OCI-LY3 (cell line): Measurements from ENCODE around the gene ARHGEF28.

Experiments used
- H2AFZ ChIP-seq: fragments of 200-600, 300-600 bp; shearing (Covaris generic); 2 replicates; pipeline ENCODE4 v1.6.0; 2014; ENCODE audit warnings: antibody characterized with exemption, low read depth, low read length
- H3K27ac ChIP-seq: fragments of 200-600, 300-600 bp; sonication (generic); 2 replicates; pipeline ENCODE4 v1.5.1; 2014; ENCODE audit warnings: mild to moderate bottlenecking, low read length, moderate library complexity, mixed read lengths
- H3K27me3 ChIP-seq: fragments of 200-600, 300-600 bp; sonication (generic); 2 replicates; pipeline ENCODE4 v1.6.1; 2014; ENCODE audit warnings: low read depth, low read length, mixed read lengths
- H3K36me3 ChIP-seq: fragments of 200-600, 300-600 bp; sonication (generic); replicated peaks from 2 replicates; pipeline ENCODE3; 2014; ENCODE audit warnings: low read depth, low read length, mixed read lengths
- H3K4me1 ChIP-seq: fragments of 300-600, 200-600 bp; sonication (generic); 2 replicates; pipeline ENCODE4 v1.6.1; 2014; ENCODE audit warnings: low read length, mixed read lengths
- H3K4me2 ChIP-seq: fragments of 200-600, 300-600 bp; sonication (generic); 2 replicates; pipeline ENCODE4 v1.6.1; 2014; ENCODE audit warnings: low read length, mixed read lengths
- H3K4me3 ChIP-seq: fragments of 300-600, 200-600 bp; sonication (generic); 2 replicates; pipeline ENCODE4 v1.5.1; 2014; ENCODE audit warnings: antibody characterized with exemption, mild to moderate bottlenecking, low read length, moderate library complexity
- H3K79me2 ChIP-seq: fragments of 300-600, 200-600 bp; shearing (Covaris generic); 2 replicates; pipeline ENCODE4 v1.6.1; 2014; ENCODE audit warnings: mild to moderate bottlenecking, low read length, mixed read lengths
- H3K9ac ChIP-seq: fragments of 300-600, 200-600 bp; shearing (Covaris generic); 2 replicates; pipeline ENCODE4 v1.6.0; 2014; ENCODE audit warnings: mild to moderate bottlenecking, low read length, moderate library complexity
- H3K9me3 ChIP-seq: fragments of 200-600, 300-600 bp; shearing (Covaris generic); 2 replicates; pipeline ENCODE4 v1.6.1; 2014; ENCODE audit warnings: low read length, mixed read lengths; ENCODE audit not compliant: insufficient read depth
- H4K20me1 ChIP-seq: fragments of 200-600, 300-600 bp; sonication (generic); 2 replicates; pipeline ENCODE4 v1.6.1; 2016; ENCODE audit warnings: low read length, mixed read lengths; ENCODE audit not compliant: insufficient read depth
- EZH2phosphoT487 ChIP-seq: fragments of 200-600 bp; shearing (Covaris generic); IDR thresholded peaks from 2 replicates; pipeline ENCODE4 v1.6.1; 2018; ENCODE audit warnings: antibody characterized with exemption, mixed run types, low read depth
- TF ChIP-seq, protein P1 (sequence below): fragments of 200-600, 300-600 bp; sonication (generic); IDR thresholded peaks from 2 replicates; pipeline ENCODE4 v1.5.1; 2014; ENCODE audit warnings: antibody characterized with exemption, low read length, low read depth

ARHGEF28 gene

DNA sequence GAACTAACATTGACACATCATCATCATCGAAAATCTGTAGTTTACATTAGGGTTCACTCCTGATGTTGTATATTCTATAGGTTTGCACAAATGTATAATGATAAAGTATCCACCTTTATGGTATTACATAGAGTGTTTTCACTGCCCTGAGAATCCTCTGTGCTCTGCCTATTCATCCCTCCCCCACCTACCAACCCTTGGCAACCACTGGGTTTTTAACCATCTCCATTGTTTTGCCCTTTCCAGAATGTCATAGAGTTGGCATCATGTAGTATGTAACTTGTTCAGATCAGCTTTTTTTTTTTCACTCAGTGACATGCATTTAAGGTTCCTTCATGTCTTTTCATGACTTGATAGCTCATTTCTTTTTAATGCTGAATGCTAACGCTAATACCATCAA lies 106.0 kb downstream of the ARHGEF28 start:
- H4K20me1 ChIP-seq, result no peaks in the 10 kb centered on the region
- no peak overlapping the region for H3K27ac ChIP-seq
- H3K9me3 ChIP-seq, result no peaks in the 10 kb centered on the region
- no peak overlapping the region for H2AFZ ChIP-seq
- no peak overlapping the region for H3K4me3 ChIP-seq
- no peaks in the 10 kb centered on the region for H3K4me1 ChIP-seq
- no peak overlapping the region for H3K9ac ChIP-seq
- no peaks in the 10 kb centered on the region for H3K36me3 ChIP-seq
- H3K4me2 ChIP-seq, result no peak overlapping the region
- no peaks in the 10 kb centered on the region for H3K79me2 ChIP-seq
- TF ChIP-seq, protein P1, sequence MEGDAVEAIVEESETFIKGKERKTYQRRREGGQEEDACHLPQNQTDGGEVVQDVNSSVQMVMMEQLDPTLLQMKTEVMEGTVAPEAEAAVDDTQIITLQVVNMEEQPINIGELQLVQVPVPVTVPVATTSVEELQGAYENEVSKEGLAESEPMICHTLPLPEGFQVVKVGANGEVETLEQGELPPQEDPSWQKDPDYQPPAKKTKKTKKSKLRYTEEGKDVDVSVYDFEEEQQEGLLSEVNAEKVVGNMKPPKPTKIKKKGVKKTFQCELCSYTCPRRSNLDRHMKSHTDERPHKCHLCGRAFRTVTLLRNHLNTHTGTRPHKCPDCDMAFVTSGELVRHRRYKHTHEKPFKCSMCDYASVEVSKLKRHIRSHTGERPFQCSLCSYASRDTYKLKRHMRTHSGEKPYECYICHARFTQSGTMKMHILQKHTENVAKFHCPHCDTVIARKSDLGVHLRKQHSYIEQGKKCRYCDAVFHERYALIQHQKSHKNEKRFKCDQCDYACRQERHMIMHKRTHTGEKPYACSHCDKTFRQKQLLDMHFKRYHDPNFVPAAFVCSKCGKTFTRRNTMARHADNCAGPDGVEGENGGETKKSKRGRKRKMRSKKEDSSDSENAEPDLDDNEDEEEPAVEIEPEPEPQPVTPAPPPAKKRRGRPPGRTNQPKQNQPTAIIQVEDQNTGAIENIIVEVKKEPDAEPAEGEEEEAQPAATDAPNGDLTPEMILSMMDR, result no peak
- no peak for TF ChIP-seq EZH2phosphoT487
- H3K27me3 ChIP-seq, result no peaks in the 10 kb centered on the region

DNA sequence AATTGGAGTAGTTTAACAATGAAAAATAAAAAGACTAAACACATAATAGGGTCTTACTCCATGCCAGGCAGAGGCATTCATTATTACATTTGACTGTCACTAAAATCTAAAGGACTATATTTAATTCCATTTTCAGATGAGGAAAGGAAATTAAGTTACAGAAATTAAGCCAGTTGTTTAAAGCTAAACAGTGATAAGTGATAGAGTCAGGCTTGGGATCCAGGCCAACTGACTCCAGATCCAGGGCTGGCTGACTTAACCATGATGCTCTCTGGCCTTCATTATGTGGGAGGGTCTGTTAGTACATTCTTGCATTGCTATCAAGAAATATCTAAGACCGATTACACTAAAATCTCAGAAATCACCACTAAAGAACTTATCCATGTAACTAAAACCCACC lies 107.2 kb downstream of the ARHGEF28 start:
- TF ChIP-seq, protein P1, result no peak
- TF ChIP-seq EZH2phosphoT487, result no peak

DNA sequence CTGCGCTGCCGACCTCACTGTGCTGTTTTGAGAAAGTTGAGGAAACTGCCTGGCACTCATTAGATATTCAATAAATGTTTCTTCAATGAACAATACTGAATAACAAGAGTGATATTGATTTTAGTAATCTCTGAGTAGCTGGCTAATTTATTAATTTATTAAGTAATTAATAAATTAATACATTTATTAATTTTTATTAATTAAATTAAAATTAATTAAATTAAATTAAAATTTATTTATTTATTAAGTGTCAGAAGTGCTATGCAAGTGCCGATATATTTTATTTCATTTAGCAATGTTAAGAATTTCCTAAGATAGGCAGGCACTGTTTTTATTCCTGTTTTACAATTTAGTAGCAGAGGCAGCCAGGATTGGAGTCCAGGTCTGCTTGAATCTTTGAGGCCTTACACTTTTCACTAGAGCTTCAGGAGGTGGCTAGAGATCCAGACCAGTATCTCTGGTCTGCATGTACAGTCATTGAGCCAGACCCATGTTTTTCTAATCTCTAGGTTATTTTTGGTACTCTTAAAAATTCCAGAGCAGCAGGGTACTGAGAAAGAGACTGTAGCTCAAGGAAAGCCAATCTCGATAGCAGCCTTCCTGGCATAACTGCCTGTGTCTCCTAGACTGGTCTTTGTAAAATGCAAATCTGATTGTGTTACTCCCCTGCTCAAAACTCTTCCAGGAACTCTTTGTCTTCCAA lies 109.2 kb downstream of the ARHGEF28 start:
- Histone ChIP-seq H3K27me3 (no peaks in the 10 kb centered on the region), H3K36me3 (no peaks in the 10 kb centered on the region), H3K9ac (no peak overlapping the region), H3K9me3 (no peaks in the 10 kb centered on the region), H3K27ac (no peak overlapping the region), H3K4me3 (no peak overlapping the region), H3K4me2 (no peak overlapping the region), H4K20me1 (no peaks in the 10 kb centered on the region), H3K79me2 (no peaks in the 10 kb centered on the region), H3K4me1 (no peaks in the 10 kb centered on the region), H2AFZ (no peak overlapping the region)
- no peak for TF ChIP-seq EZH2phosphoT487
- TF ChIP-seq, protein P1, result no peak

More for the DNA sequence above, 107.2 kb downstream of the ARHGEF28 start:
- H3K27ac ChIP-seq, result no peak overlapping the region
- no peaks in the 10 kb centered on the region for H3K27me3 ChIP-seq
- no peak overlapping the region for H2AFZ ChIP-seq
- H3K9ac ChIP-seq, result no peak overlapping the region
- H3K9me3 ChIP-seq, result no peaks in the 10 kb centered on the region
- H3K4me3 ChIP-seq, result no peak overlapping the region
- H4K20me1 ChIP-seq, result no peaks in the 10 kb centered on the region
- H3K36me3 ChIP-seq, result no peaks in the 10 kb centered on the region
- no peak overlapping the region for H3K4me2 ChIP-seq
- H3K79me2 ChIP-seq, result no peaks in the 10 kb centered on the region
- H3K4me1 ChIP-seq, result no peaks in the 10 kb centered on the region

DNA sequence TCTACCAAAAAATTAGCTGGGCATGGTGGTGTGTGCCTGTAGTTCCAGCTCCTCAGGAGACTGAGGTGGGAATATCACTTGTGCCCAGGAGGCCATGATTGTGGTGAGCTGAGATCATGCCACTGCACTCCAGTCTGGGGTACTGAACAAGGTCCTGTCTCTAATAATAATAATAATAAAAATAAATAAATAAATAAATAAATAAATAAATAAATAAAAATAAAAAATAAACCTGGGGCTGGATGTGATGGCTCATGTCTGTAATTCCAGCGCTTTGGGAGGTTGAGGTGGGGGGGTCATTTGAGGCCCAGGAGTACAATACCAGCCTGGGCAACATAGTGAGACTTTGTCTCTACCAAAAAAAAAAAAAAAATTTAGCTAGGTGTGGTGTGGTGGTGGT lies 113.7 kb downstream of the ARHGEF28 start:
- Histone ChIP-seq H3K4me1 (no peaks in the 10 kb centered on the region), H2AFZ (no peak overlapping the region), H4K20me1 (no peaks in the 10 kb centered on the region), H3K9ac (no peak overlapping the region), H3K79me2 (no peaks in the 10 kb centered on the region), H3K36me3 (no peaks in the 10 kb centered on the region), H3K27me3 (no peaks in the 10 kb centered on the region), H3K4me3 (no peak overlapping the region), H3K27ac (no peak overlapping the region), H3K9me3 (no peaks in the 10 kb centered on the region), H3K4me2 (no peak overlapping the region)
- TF ChIP-seq, protein P1, result no peak
- TF ChIP-seq EZH2phosphoT487, result no peak
